GM23338 (cell line): Measurements from ENCODE around the gene PHF21A. TPM values are rescaled to one million over a fixed set of nuclear protein-coding genes. Genes with fewer than 3 reads are reported as not detected.

ENCODE experiments used
- ATAC-seq: fragments of 200-7000 bp; cut with Tn5 transposase; 3 replicates; pipeline ENCODE4 v1.9.1; 2020
- DNase-seq: peaks from one replicate; pipeline ENCODE4 v3.0.0-alpha.2; 2015; ENCODE audit warnings: low spot score
- H2AFZ ChIP-seq: fragments of 200-600 bp; sonication (generic); 2 replicates; pipeline ENCODE4 v1.8.0; 2016; ENCODE audit warnings: antibody characterized with exemption, mild to moderate bottlenecking, moderate library complexity
- H3F3A ChIP-seq: fragments of 200-600 bp; sonication (generic); replicated peaks from 2 replicates; pipeline ENCODE4 v1.8.0; 2017; ENCODE audit warnings: antibody characterized with exemption, mixed run types, low read depth
- H3K27ac ChIP-seq: fragments of 200-600 bp; sonication (generic); 2 replicates; pipeline ENCODE4 v1.6.1; 2016; ENCODE audit warnings: low read depth
- H3K27me3 ChIP-seq: fragments of 200-600 bp; sonication (generic); 2 replicates; pipeline ENCODE4 v1.8.0; 2016; ENCODE audit warnings: mild to moderate bottlenecking, mixed run types, moderate library complexity; ENCODE audit not compliant: insufficient read depth
- H3K36me3 ChIP-seq: fragments of 200-600 bp; sonication (generic); 2 replicates; pipeline ENCODE4 v1.8.0; 2016; ENCODE audit warnings: mild to moderate bottlenecking; ENCODE audit not compliant: insufficient read depth
- H3K4me1 ChIP-seq: fragments of 200-600 bp; sonication (generic); 2 replicates; pipeline ENCODE4 v1.8.0; 2016; ENCODE audit warnings: mild to moderate bottlenecking, moderate library complexity; ENCODE audit not compliant: insufficient read depth
- H3K4me2 ChIP-seq: fragments of 200-600 bp; sonication (generic); 2 replicates; pipeline ENCODE4 v1.7.1; 2017; ENCODE audit warnings: mixed run types
- H3K4me3 ChIP-seq: fragments of 200-600 bp; sonication (generic); 2 replicates; pipeline ENCODE4 v1.6.1; 2016; ENCODE audit warnings: mixed run types
- H3K79me2 ChIP-seq: fragments of 200-600 bp; sonication (generic); replicated peaks from 2 replicates; pipeline ENCODE4 v1.8.0; 2017; ENCODE audit warnings: mild to moderate bottlenecking; ENCODE audit not compliant: insufficient read depth
- H3K9me2 ChIP-seq: fragments of 200-600 bp; sonication (generic); 2 replicates; pipeline ENCODE4 v1.8.0; 2017; ENCODE audit not compliant: insufficient read depth
- H4K20me1 ChIP-seq: fragments of 200-600 bp; sonication (generic); replicated peaks from 2 replicates; pipeline ENCODE4 v1.8.0; 2017; ENCODE audit warnings: mild to moderate bottlenecking; ENCODE audit not compliant: insufficient read depth
- H3K27ac Mint-ChIP-seq: 2 replicates; pipeline ENCODE4 v1.8.0; 2020; ENCODE audit warnings: inconsistent platforms, mild to moderate bottlenecking, moderate library complexity, mixed read lengths
- H3K27me3 Mint-ChIP-seq: 3 replicates; pipeline ENCODE4 v1.8.0; 2022; ENCODE audit warnings: low read depth, mild to moderate bottlenecking, moderate library complexity, mixed read lengths, inconsistent platforms; ENCODE audit not compliant: insufficient read depth, poor library complexity
- H3K36me3 Mint-ChIP-seq: 3 replicates; pipeline ENCODE4 v1.8.0; 2021; ENCODE audit warnings: low read depth, mild to moderate bottlenecking, inconsistent platforms, moderate library complexity, mixed read lengths
- H3K4me1 Mint-ChIP-seq: 3 replicates; pipeline ENCODE4 v1.8.0; 2020; ENCODE audit warnings: mild to moderate bottlenecking, inconsistent platforms, mixed read lengths
- H3K4me3 Mint-ChIP-seq: 3 replicates; pipeline ENCODE4 v1.8.0; 2021; ENCODE audit warnings: moderate library complexity, mild to moderate bottlenecking, inconsistent platforms, mixed read lengths
- H3K9me3 Mint-ChIP-seq: 3 replicates; pipeline ENCODE4 v1.8.0; 2020; ENCODE audit warnings: moderate library complexity, mild to moderate bottlenecking, inconsistent platforms, mixed read lengths
- CREB1 ChIP-seq: fragments of 250-450 bp; sonication (Bioruptor Pico); IDR thresholded peaks from 2 replicates; pipeline ENCODE4 v1.5.0; 2020; ENCODE audit warnings: low read depth, mild to moderate bottlenecking, moderate library complexity
- ETS1 ChIP-seq: IDR thresholded peaks from 2 replicates; pipeline ENCODE4 v1.6.1; 2016; ENCODE audit warnings: antibody characterized with exemption
- EZH2 ChIP-seq: fragments of 200-600 bp; sonication (generic); IDR thresholded peaks from one replicate; pipeline ENCODE4 v1.8.0; 2017; ENCODE audit warnings: antibody characterized with exemption, mild to moderate bottlenecking, low read depth; ENCODE audit not compliant: unreplicated experiment
- EZH2phosphoT487 ChIP-seq: fragments of 200-600 bp; sonication (generic); IDR thresholded peaks from one replicate; pipeline ENCODE4 v1.8.1; 2018; ENCODE audit warnings: antibody characterized with exemption; ENCODE audit not compliant: unreplicated experiment
- JUNB ChIP-seq: IDR thresholded peaks from one replicate; pipeline ENCODE4 v1.6.1; 2016; ENCODE audit warnings: antibody characterized with exemption; ENCODE audit not compliant: unreplicated experiment
- NANOG ChIP-seq: IDR thresholded peaks from 2 replicates; pipeline ENCODE4 v1.6.1; 2016; ENCODE audit warnings: antibody characterized with exemption, borderline replicate concordance
- POLR2AphosphoS5 ChIP-seq: IDR thresholded peaks from 2 replicates; pipeline ENCODE4 v1.6.1; 2016; ENCODE audit warnings: antibody characterized with exemption, low read depth
- STAT1 ChIP-seq: IDR thresholded peaks from one replicate; pipeline ENCODE4 v1.6.1; 2016; ENCODE audit warnings: antibody characterized with exemption; ENCODE audit not compliant: unreplicated experiment
- ZNF114 ChIP-seq: fragments of 250-450 bp; sonication (Bioruptor Pico); IDR thresholded peaks from 2 replicates; pipeline ENCODE4 v1.5.0; 2020; ENCODE audit warnings: mild to moderate bottlenecking, moderate library complexity
- ZNF331 ChIP-seq: fragments of 250-450 bp; sonication (Bioruptor Pico); IDR thresholded peaks from 2 replicates; pipeline ENCODE4 v1.5.0; 2020; ENCODE audit warnings: low read depth, mild to moderate bottlenecking, moderate library complexity
- ZNF462 ChIP-seq: fragments of 250-450 bp; sonication (Bioruptor Pico); IDR thresholded peaks from 2 replicates; pipeline ENCODE4 v1.5.0; 2020; ENCODE audit warnings: mild to moderate bottlenecking, moderate library complexity
- polyA plus RNA-seq: library from polyadenylated mRNA; unstranded; fragments of >200 nt; fragmentation: Nextera tagmentation; extraction: Ambion mirVana; gene quantifications from 2 replicates; pipeline ENCODE4 v1.2.1, GENCODE V29; 2016
- total RNA-seq: library from RNA; depleted of rRNA; stranded (reverse); fragments of >200 nt; shearing (Covaris generic); gene quantifications from 2 replicates; pipeline ENCODE4 v1.2.3, GENCODE V29; 2014
- TF ChIP-seq, protein P1 (sequence below), 2 experiments: fragments of 200-600 bp in 1 of 2; sonication (generic) in 1 of 2; conservative IDR thresholded peaks; 2 replicates each; pipeline versions ENCODE4 v1.5.1 to v1.6.1; 2016 to 2017; ENCODE audit warnings: antibody characterized with exemption in 2 of 2, low read depth in 2 of 2, mild to moderate bottlenecking in 2 of 2, moderate library complexity in 1 of 2
- TF ChIP-seq, protein P2 (sequence below): IDR thresholded peaks from one replicate; pipeline ENCODE4 v1.6.1; 2018; ENCODE audit warnings: antibody characterized with exemption; ENCODE audit not compliant: unreplicated experiment

The PHF21A gene
- total and polyA plus RNA-seq, 2 experiments from 2014 or later: 21.7 to 23.6 TPM

DNA sequence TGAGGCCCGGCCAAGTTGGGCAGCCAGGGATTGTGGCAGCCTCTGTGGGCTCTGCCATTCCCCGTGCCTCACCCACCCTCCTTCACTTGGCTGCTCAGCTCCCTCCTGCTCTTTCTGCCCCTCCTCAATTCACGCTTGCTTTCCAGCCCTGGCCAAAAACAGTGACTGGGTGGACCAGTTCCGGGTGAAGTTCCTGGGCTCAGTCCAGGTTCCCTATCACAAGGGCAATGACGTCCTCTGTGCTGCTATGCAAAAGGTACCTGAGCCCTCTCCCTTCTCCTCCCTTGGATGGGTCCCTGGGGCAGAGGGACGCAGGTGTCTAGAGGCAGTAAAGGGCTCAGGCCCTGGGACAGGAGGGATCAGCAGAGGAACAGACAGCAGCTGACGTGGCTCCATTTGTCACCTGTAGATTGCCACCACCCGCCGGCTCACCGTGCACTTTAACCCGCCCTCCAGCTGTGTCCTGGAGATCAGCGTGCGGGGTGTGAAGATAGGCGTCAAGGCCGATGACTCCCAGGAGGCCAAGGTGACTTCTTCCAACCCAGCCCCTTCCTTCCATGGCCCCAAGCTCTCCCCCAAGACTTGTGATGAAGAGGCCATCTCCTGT lies 216.8 kb downstream of the PHF21A start:
- Histone ChIP-seq H4K20me1 (peaks cover 3% of the 10 kb centered on the region), H3K36me3 (no peaks in the 10 kb centered on the region), H3K4me3 (no peak overlapping the region), H3K9me2 (no peaks in the 10 kb centered on the region), H3K79me2 (no peaks in the 10 kb centered on the region; the same call in 1 of the 2 replicates), H2AFZ (no peak overlapping the region), H3F3A (no peaks in the 10 kb centered on the region), H3K27ac (no peak overlapping the region), H3K4me2 (no peak overlapping the region), H3K4me1 (peaks cover 6% of the 10 kb centered on the region; the same call in 1 of the 2 replicates), H3K27me3 (peaks cover 3% of the 10 kb centered on the region; the same call in 1 of the 2 replicates)
- Mint-ChIP-seq H3K27me3 (peaks cover 32% of the 10 kb centered on the region), H3K36me3 (peaks cover 19% of the 10 kb centered on the region), H3K27ac (no peak overlapping the region), H3K4me1 (peaks cover 8% of the 10 kb centered on the region), H3K9me3 (no peaks in the 10 kb centered on the region), H3K4me3 (no peak overlapping the region)
- TF ChIP-seq EZH2 (no peak), ZNF114 (CRISPR knock-in tag) (no peak), POLR2AphosphoS5 (no peak), NANOG (no peak), STAT1 (no peak), EZH2phosphoT487 (no peak), ZNF462 (CRISPR knock-in tag) (no peak), CREB1 (CRISPR knock-in tag) (no peak), ZNF331 (CRISPR knock-in tag) (no peak), ETS1 (no peak), JUNB (no peak)
- TF ChIP-seq, protein P1, sequence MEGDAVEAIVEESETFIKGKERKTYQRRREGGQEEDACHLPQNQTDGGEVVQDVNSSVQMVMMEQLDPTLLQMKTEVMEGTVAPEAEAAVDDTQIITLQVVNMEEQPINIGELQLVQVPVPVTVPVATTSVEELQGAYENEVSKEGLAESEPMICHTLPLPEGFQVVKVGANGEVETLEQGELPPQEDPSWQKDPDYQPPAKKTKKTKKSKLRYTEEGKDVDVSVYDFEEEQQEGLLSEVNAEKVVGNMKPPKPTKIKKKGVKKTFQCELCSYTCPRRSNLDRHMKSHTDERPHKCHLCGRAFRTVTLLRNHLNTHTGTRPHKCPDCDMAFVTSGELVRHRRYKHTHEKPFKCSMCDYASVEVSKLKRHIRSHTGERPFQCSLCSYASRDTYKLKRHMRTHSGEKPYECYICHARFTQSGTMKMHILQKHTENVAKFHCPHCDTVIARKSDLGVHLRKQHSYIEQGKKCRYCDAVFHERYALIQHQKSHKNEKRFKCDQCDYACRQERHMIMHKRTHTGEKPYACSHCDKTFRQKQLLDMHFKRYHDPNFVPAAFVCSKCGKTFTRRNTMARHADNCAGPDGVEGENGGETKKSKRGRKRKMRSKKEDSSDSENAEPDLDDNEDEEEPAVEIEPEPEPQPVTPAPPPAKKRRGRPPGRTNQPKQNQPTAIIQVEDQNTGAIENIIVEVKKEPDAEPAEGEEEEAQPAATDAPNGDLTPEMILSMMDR (conservative IDR thresholded peaks at IDR 0.05; ENCODE audit: low read depth in 2 of 2): no peak
- TF ChIP-seq, protein P2, sequence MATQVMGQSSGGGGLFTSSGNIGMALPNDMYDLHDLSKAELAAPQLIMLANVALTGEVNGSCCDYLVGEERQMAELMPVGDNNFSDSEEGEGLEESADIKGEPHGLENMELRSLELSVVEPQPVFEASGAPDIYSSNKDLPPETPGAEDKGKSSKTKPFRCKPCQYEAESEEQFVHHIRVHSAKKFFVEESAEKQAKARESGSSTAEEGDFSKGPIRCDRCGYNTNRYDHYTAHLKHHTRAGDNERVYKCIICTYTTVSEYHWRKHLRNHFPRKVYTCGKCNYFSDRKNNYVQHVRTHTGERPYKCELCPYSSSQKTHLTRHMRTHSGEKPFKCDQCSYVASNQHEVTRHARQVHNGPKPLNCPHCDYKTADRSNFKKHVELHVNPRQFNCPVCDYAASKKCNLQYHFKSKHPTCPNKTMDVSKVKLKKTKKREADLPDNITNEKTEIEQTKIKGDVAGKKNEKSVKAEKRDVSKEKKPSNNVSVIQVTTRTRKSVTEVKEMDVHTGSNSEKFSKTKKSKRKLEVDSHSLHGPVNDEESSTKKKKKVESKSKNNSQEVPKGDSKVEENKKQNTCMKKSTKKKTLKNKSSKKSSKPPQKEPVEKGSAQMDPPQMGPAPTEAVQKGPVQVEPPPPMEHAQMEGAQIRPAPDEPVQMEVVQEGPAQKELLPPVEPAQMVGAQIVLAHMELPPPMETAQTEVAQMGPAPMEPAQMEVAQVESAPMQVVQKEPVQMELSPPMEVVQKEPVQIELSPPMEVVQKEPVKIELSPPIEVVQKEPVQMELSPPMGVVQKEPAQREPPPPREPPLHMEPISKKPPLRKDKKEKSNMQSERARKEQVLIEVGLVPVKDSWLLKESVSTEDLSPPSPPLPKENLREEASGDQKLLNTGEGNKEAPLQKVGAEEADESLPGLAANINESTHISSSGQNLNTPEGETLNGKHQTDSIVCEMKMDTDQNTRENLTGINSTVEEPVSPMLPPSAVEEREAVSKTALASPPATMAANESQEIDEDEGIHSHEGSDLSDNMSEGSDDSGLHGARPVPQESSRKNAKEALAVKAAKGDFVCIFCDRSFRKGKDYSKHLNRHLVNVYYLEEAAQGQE: no peak
- ATAC-seq (no peak), DNase-seq (no peak)
